HG03439 (cell line): ENCODE results near the gene STAB2.

ENCODE experiments used
- ATAC-seq: cut with Tn5 transposase; IDR thresholded peaks from one replicate; pipeline ENCODE4 v1.9.1; 2021; ENCODE audit warnings: mild to moderate bottlenecking, moderate library complexity; ENCODE audit not compliant: unreplicated experiment

STAB2 gene

DNA sequence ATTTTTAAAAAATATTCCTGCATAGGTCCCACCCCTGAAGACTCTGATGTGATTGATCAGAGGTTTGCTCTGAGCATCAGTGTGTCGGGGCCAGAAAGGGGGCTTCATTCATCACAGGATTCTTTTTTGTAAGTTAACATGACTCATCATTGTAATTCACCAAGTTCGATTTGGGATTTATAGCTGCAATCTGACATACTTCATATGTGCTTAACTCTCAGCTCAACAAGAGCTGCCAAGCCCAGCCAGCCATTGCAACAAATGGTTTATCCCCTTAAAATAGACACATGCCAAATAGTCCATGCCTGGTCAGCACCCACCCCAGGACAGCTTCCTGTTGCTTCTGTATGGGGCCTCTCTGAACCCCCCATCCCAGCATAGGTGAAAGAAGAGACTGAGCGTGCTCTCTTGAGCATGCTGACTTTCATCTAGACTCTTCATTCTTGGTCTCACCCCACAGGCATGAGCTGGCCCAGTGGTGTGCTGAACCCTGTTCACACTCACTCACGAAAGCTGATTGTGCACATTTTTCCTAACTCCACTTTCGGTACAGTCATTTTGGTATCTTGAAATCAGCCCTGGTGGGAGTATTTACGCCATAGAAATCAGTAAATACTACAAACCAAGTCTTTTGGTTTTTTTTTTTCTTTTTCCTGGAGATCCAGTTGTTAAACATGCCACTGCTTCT is 101.4 kb downstream of the STAB2 start:
- no peak for ATAC-seq

DNA sequence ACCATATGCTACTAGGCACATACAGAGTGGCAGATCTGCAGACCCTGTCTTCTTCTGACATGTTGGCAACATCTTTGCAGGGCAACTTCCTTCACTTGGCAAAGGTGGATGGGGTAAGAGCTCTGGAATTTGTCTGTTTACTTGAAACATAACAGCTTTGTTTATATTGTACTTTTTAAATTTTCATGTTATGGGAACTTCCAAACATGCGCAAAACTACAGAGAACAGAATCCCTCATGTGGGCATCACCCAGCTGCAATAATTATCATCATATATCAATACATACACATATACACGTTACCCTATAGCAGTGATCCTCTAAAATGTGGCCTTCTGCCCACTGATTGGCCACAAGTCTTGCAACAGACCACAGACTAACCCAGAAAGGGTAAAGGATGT is 103.4 kb downstream of the STAB2 start:
- ATAC-seq: no peak

DNA sequence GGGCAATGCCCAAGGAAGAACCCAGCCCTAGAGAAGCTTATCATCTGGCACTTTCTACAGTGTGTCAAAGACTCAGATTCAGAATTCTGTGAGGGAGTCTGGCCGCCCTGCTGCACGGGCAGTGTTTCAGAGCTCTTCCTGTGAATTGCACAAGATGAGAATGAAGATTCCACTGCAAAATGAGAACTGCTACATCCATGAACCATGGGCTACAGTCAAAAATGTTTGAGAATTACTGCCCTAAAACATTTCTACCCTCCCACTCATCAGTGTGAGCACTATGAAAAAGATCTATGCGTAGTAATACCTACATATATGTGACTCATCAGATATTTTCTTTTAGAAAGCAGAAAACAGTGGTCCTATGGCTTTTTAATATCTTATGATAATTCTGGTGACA is 104.0 kb downstream of the STAB2 start:
- ATAC-seq: no peak

DNA sequence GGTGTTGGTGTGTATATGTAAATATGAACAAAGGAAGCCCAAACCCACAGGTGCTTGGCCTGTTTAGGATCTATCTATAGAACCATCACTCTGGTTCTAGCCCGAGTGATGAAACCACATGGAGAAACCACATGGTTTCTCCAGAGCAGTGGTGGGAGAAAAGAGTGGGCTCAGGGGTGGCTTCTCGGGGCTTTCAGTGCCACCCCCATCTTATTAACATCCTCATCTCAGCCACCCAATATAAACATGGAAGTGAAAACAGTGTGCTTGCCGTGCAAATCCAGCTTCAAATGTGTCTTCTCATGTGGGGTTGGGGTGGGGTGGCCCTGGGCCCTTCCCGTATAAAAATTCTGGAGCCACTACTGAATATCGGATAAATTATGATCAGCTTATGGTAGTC is 109.0 kb downstream of the STAB2 start:
- ATAC-seq: no peak

DNA sequence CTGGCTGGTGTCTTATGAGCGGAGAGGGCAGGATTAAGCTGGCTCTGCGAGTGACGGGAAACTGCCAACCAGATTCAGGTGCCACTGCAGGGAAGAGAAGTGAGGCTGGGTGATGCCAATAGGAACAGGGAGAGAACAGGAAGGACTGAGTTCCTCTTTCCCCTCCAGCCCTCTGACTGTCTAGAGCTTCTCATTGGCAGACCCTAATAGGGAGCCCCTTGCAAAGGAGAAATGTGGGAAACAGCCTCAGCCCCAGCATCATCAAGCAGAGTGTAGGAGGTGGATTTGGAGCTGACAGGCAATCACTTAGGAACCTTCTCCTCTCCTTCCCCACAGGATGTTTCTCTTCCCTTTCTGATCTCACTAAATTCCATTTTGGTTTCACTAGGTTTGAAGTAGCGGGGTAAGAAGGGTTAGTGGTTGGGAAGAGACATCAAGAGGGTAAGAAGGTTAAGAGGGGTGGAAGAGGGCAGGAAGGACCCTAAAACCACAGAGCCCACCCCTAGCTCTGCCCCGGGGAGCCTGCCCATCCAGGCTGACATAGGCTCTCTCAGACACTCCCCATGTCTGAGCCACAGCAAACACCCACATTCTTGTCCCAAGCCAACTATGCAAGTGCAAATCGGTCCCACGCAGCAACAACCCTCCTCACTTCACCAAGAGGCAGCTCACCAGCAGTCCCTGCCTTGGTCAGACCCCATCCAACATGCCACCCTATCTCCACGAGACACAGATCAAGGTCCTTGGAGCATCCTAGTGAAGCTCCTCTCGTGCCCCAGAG is 111.1 kb downstream of the STAB2 start:
- no peak for ATAC-seq

DNA sequence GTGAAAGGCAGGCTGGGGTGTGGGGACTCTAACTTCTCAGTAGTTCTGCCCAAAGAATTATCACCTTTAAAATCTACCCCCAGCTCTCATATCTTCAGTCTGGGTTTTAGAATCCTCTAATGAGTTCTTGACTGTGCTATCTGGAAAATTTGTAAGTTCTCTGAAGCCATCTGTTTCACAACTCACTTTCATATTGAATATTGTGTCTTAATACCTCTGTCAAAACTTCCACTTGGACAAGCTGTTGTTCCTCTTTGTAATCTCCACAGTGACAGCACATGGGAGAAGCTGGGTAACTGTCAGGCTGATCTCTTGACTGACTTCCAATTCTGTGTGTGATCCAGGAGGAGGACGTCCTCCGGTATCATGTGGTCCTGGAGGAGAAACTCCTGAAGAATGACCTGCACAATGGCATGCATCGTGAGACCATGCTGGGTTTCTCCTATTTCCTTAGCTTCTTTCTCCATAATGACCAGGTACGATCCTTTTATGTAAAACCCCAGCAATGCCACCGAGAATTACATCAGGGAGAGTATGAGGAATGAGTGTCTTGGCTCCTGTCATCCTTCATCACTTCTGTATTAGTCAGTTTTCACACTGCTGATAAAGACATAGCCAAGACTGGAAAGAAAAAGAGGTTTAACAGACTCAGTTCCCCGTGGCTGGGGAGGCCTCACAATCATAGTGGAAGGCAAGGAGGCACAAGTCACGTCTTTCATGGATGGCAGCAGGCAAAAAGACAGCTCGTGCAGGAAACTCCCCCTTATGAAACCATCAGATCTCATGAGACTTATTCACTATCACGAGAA is 111.9 kb downstream of the STAB2 start:
- no peak for ATAC-seq

DNA sequence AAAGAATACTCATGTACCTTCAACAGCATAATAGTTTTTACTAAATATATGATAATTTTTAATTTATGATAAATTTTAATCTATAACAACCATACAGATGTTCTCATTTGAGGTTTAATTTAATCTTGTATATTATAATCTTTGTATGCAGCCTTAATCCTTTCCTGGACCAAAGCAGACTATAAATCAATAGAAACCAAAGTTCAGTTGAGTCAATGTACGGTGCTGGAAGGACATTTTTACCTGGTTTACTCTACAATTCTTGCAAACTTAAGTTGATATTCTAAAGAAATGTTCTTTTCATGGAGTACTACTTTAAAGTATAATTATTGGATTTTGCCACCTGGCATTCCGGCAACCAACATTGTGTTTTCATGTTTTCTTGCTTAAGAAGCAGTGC is 118.0 kb downstream of the STAB2 start:
- ATAC-seq: no peak

DNA sequence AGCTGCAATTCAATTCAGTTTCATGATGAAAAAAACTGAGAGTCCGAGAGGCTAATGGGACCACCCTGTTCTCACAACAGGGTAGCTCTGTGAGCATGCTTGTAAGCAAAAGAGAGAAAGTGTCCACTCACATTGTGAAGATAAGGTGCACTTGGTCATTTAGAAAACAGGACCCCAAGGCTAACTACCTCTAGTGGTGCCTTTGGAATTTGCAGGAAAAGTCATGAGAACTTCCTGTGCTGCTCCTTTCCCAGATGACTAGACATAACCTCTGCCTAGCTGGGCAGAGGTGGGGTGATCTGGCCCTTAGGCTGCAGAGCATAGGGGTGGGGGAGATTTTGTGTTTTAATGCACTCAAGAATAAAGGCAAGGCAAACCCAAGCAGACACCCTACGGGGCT is 118.9 kb downstream of the STAB2 start:
- ATAC-seq: no peak

DNA sequence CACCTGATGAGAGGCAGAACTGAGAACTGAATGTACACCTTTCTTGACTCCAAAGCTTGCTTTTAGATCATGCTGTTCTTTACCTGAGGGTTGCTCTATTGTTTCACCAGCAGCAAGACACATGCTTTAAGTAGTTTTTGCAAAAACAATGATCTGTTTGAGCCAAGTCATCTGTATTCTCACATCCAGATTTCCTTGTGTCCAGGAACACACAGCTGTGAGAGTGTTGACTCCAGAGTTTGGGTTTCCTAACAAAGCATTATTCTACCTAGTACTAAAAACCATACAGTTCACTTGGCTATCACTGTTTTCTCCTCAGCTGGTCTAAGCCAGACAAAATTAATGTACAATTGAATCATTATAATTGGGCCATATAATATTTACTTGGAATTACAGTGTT is 120.4 kb downstream of the STAB2 start:
- no peak for ATAC-seq

DNA sequence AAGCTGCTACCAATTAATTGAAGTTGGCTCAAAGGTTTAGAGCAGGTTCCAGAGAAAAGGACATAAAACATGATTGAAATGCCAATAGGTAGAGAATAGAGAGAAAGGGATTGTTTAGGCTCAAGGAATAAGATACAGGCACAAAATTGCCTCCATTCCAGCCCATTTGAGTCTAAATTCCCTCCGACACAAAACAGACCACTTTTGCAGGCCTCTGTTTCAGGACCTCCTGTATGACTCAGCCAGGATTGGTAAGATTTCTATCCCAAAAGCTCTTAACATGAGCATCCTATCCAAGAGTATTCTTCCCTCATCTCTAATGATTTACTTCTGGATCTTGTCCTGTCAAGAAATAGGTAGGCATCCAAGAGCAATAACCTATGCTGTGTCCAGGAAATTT is 123.5 kb downstream of the STAB2 start:
- ATAC-seq: no peak

DNA sequence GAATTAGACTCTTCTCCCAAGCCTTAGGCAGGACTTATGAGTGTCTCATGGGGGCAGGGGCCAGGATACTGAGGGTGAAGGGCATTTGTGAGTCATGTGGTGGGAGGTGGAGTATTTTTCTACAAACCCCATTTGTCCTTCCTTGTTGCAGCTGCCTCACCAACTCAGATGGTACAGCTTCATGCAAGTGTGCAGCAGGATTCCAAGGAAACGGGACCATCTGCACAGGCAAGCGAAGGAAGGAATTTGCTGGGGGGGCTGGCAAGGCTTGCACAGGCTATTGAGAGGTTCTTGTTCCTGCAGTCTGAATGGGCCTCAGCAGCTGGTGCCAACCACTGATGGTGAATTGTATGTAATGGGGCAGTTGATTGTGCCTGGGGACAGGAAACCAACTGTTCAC is 125.1 kb downstream of the STAB2 start:
- ATAC-seq: no peak

DNA sequence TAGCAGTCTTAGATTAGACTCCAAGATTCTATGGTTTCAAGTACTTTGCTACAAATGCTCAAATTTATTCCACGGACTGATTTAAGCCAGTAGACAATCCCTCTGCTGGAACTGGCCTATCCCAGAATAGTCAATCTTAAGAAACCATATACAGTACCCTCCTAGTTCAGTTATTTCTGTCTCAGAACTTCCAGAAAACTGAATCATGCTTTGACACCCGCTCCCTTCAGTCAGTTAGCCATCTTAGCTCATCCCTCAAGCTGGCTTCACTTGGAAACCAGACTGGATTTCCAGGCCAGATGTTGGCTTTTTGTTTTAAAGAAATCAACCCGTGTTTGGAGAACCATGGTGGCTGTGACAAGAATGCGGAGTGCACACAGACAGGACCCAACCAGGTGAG is 128.4 kb downstream of the STAB2 start:
- ATAC-seq: no peak

DNA sequence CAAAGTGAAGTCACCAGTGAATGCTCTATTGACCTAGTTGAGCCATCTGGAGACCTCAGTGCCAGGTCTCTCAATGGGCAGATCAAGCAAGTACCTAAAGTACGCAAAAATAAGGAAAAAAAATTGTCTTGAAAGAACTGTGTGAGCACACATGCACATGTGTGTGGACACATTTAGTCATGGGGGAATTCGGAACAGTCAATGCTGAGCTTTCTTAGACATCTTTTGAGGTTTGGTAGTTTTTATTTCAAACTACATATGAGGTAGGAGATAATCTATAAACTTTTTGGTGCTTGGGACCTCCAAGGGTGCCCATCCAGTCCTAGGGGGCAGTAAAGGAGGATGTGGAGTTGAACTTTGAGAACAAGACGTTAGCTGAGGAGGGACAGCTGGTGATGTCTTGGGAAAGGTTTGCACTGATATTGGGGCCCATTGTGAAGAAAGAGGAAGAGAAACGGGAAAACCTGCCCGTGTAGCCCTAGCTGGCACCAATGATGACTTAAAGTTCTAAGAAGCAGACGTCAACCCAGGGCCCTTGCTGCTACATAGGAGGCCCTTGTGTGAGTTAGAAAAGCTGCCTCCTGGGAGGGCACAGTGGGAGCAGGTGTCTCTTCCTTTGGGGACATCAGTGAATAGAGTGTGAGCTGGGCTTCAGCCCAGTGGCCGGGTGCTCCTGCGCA is 129.6 kb downstream of the STAB2 start:
- ATAC-seq: no peak

DNA sequence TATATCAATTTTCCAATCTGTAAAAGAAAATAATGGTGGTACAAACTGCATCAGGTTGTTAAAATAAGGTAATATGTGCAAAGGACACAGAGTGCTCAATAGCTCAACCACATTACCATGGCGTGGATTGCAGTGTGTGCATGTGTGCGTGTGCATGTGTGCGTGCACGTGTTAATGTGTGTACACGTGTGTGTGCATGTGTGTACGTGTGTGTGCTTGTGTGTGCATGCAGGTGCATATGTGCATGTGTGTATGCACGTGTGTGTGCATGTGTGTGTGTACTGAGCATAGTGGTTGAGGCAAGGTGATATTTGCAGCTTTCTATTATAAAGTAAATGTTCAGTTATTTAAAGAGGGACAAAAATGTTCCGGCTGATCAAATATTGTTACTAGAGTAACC is 138.3 kb downstream of the STAB2 start:
- ATAC-seq: no peak

DNA sequence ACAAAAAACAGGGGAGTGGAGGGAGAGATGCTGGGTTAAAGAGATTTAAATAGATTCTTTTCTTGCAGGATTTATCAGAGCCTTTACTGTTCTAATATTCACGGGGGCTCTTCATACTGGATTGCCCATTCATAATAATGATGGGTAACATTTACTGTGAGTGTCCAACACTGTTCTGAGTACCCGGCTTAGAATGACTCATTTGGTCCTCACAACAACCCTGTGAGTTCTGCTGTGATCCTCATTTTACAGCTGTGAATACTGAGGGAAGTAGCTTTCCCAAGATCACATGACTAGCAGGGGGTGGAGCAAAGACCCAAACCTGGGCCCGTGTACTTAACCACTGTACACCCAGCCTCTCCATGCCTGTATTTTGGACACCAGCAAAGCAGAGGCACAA is 140.6 kb downstream of the STAB2 start:
- ATAC-seq: no peak

DNA sequence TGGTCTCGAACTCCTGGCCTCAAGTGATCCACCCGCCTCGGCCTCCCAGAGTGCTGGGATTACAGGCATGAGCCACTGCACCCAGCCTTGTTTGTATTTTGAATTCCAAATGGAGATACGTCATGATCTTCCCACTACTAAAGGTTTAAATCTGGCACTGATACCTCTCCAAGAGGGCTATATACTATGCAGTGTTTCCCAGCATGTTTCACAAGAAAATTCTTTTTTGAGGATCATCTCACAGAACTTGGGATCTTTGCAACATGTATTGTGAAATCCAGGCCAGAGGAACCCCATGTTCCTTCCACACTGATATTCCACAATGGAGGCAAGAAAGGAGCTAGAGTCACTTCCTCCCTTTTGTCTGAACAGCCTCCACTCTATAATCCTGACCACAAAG is 141.2 kb downstream of the STAB2 start:
- ATAC-seq: no peak

DNA sequence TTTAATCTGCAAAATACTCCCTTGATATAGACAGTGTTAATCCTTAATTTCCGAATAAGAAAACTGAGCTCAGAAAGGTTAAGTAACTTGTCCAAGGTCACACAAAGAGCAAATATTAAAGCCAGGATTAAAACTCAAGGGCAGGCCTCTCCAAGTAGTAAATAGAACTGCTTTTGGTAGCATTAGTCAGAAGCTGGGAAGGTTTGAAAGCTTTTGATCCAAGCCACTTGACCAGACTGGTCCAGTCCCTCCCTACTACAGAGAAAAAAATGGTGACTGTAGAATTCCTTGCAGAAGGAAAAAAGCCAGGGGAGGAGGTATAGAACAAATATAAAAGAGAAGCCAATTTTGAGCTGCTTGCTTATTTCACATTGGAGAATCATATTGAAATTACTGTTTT is 142.4 kb downstream of the STAB2 start:
- no peak for ATAC-seq

DNA sequence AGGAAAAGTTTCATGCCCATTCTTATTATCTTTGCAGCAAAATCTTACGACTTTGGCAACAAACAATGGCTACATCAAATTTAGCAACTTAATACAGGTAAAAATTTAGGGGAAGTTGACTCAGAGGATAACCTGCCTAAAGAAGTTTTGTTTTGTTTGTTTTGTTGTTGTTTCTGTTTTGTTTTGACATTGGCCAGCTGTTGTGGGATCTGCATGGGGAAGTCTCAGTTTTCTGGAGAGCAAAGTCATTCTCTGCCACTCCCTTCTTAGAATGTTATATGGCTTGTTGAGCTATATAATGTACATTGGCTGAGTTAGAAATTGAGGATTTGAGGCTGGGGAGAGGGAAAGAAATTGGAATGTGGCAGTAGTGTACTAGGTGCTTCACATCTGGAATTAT is 144.5 kb downstream of the STAB2 start:
- ATAC-seq: no peak

DNA sequence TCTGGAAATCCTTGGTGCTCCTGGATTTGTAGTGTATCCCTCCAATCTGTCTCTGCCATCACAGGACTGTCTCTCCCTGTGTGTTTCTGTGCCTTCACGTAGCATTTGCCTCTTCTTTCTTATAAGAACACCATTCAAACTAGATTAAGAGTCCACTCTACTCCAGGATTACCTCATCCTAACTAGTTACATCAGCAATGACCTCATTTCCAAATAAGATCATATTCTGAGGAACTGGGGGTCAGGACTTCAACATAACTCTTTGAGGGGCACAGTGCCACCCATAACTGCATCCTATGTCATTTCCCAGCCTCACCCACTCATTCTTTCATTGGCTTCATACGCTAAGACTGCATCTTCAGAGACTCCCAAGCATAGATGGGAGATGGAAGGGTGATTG is 147.8 kb downstream of the STAB2 start:
- no peak for ATAC-seq

DNA sequence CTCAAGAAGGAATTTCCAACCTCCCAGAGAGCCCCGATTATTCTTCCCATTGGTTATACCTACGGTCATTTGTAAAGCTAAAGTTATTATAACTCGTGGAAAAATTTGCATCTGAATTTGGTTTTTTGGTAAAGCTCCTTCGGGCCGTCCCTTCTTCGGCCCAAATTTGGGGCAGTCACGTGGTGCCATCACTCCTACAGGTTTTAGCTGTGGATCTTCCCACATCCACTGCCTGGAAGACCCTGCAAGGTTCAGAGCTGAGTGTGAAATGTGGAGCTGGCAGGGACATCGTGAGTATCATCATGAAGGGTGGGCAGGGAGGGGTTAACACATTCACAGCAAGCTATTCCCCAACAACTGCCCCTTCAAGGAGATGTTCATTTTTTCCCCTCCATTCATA is 148.2 kb downstream of the STAB2 start:
- no peak for ATAC-seq

DNA sequence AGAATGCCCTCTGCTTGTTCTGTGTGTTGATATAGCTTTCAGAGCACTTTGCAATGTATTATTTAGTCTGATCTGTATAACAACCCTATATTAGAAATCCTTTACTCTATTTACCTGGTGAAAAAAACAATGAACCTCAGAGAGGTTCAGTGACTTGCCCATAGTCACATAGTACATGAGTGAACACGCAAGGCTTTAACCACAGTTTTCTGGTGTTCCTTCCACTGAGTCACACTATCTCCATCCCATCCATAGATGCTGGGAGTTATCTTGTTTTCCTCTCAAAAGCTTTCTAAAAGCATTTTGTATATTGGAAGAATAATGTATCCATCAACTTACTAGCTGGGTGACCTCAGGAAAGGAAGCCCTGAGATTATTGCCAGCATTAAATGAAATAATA is 149.5 kb downstream of the STAB2 start:
- ATAC-seq: no peak
